H1 (cell line): ENCODE results near the gene NME7. TPM values are rescaled to one million over a fixed set of nuclear protein-coding genes. Genes with fewer than 3 reads are reported as not detected.
A peak's percentile ranks its signal among the peaks of the same experiment; 100 is the strongest.

ENCODE experiments used
- ASH2L ChIP-seq: fragments of 200-600, 300-600 bp; sonication (generic); IDR thresholded peaks from one replicate; pipeline ENCODE4 v1.7.1; 2017; ENCODE audit warnings: low read length
- JUND ChIP-seq: IDR thresholded peaks from 2 replicates; pipeline ENCODE4 v1.6.1; 2011; ENCODE audit warnings: mild to moderate bottlenecking, improper control_type of control experiment, low read length
- NANOG ChIP-seq: IDR thresholded peaks from 2 replicates; pipeline ENCODE4 v1.6.1; 2011; ENCODE audit warnings: low read length, low read depth, mild to moderate bottlenecking, inconsistent platforms; ENCODE audit not compliant: insufficient read depth, poor library complexity, severe bottlenecking
- RBBP5 ChIP-seq: IDR thresholded peaks from 2 replicates; pipeline ENCODE4 v1.7.1; 2012; ENCODE audit warnings: low read depth, mild to moderate bottlenecking, inconsistent platforms, low read length, moderate library complexity, borderline replicate concordance
- SIX5 ChIP-seq: IDR thresholded peaks from 2 replicates; pipeline ENCODE4 v1.6.1; 2011; ENCODE audit warnings: mild to moderate bottlenecking, low read depth, low read length
- SRF ChIP-seq: IDR thresholded peaks from 2 replicates; pipeline ENCODE4 v1.6.1; 2011; ENCODE audit warnings: mild to moderate bottlenecking, low read depth, low read length, moderate library complexity
- TCF12 ChIP-seq: IDR thresholded peaks from 2 replicates; pipeline ENCODE4 v1.6.1; 2011; ENCODE audit warnings: low read depth, mild to moderate bottlenecking, low read length
- TEAD4 ChIP-seq: IDR thresholded peaks from 2 replicates; pipeline ENCODE4 v1.6.1; 2012; ENCODE audit warnings: low read depth, low read length, inconsistent platforms, mixed read lengths
- polyA plus RNA-seq, 7 experiments: library from polyadenylated mRNA; depleted of rRNA in 3 of 7; stranded (reverse) in 5 of 7; unstranded in 2 of 7; fragments of >200 nt in 5 of 7; fragments of 200-250 nt in 2 of 7; gene quantifications; 1 replicate in 5 of 7; 2 replicates in 1 of 7; 4 replicates in 1 of 7; pipeline versions ENCODE4 v1.2.1 to v1.2.3, GENCODE V29; 2011 to 2013; ENCODE audit warnings: missing spikeins in 2 of 7, mixed read lengths in 2 of 7
- total RNA-seq: library from RNA; stranded (reverse); fragmentation: NEBNext Ultra II Directional; extraction: Animal tissue kit (Norgen Biotek cat#: 25700); gene quantifications from 2 replicates; pipeline ENCODE4 v1.2.1, GENCODE V29; 2021
- TF ChIP-seq, protein P1 (sequence below): IDR thresholded peaks from 2 replicates; pipeline ENCODE4 v1.6.1; 2012; ENCODE audit warnings: inconsistent platforms

The NME7 gene
- total and polyA plus RNA-seq, 2 of the 8 experiments (the other 6 are each of a cell fraction or from before 2014, with no cell fraction given), result 11.6 to 28.5 TPM

DNA sequence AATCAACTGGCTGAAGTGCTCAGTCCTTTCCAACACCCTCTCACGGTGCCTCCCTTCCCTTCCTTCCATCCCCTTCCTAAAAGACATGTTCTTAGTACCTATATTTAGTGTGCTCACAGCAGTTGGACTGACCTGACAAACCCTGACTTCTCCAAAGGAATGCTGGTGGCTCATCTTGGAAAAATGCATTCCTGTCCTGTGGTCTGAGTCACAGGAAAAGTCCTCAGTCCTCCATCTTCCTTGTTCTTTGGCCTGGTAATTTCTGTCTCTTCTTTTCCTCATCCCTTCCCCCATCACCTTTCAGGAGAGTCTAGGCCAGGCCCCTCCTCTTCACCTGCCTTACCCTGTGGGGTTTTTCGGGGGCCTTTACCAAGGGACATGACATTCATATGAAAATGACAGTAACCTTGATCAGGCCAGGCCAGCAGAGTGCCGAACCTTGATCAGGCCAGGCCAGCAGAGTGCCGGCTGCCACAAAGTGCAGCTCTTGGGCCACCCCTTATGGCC, 253.9 kb downstream of the NME7 start (continued):
- TF ChIP-seq NANOG, result no peak
- peak; percentile 84 for TF ChIP-seq SRF
- no peak for TF ChIP-seq TEAD4
- TF ChIP-seq TCF12, result no peak
- 0 out of 2 replicates have a peak, but pooled peaks have one; percentile 26 for TF ChIP-seq RBBP5
- peak; percentile 62 for TF ChIP-seq ASH2L
- TF ChIP-seq SIX5, result no peak
- TF ChIP-seq, protein P1, sequence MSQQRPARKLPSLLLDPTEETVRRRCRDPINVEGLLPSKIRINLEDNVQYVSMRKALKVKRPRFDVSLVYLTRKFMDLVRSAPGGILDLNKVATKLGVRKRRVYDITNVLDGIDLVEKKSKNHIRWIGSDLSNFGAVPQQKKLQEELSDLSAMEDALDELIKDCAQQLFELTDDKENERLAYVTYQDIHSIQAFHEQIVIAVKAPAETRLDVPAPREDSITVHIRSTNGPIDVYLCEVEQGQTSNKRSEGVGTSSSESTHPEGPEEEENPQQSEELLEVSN, result no peak
- 0 out of 2 replicates have a peak, but pooled peaks have one; percentile 14 for TF ChIP-seq JUND
